SIG-M5 treated with dmso at 0.1 percent for 504 hours (cell line): ENCODE data around the gene STAT5B.
"Not testable (repeated sequence)": the region's sequence is repeated elsewhere in the genome, so short reads cannot be mapped to it uniquely, and the experiment has no call there.

Experiments used
- DNase-seq: peaks from one replicate; lab custom pipeline; 2025; ENCODE audit not compliant: unreplicated experiment; lab: John Stamatoyannopoulos, UW

STAT5B gene

GRCh38 chr17:42276359-42276608 is at the start of gene STAT5B:
Gene STAT5B (minus strand): TSS chr17:42276391. CDS start chr17:42232127, 44,264 bp downstream.
- peak; percentile 63 for DNase-seq

GRCh38 chr17:42325026-42325425 is 48.8 kb upstream of the STAT5B start:
- no peak for DNase-seq

GRCh38 chr17:42323268-42323773 is 47.1 kb upstream of the STAT5B start:
- DNase-seq: no peak

- DNase-seq: peak; percentile 89
These were observed 46.4 kb upstream of the STAT5B start for GRCh38 chr17:42322382-42323267.

GRCh38 chr17:42321555-42321954 is 45.4 kb upstream of the STAT5B start:
- DNase-seq: no peak

- DNase-seq: not testable (repeated sequence)
These were observed 41.8 kb upstream of the STAT5B start for GRCh38 chr17:42317967-42318366.

- no peak for DNase-seq
These were observed 41.2 kb upstream of the STAT5B start for GRCh38 chr17:42317266-42317845.

GRCh38 chr17:42316755-42317154 is 40.6 kb upstream of the STAT5B start:
- DNase-seq: no peak

GRCh38 chr17:42315402-42316156 is 39.4 kb upstream of the STAT5B start:
- DNase-seq: no peak

- DNase-seq: no peak
These were observed 37.8 kb upstream of the STAT5B start for GRCh38 chr17:42313773-42314566.

GRCh38 chr17:42313389-42313772 is 37.2 kb upstream of the STAT5B start:
- DNase-seq: no peak

GRCh38 chr17:42312285-42313130 is 36.3 kb upstream of the STAT5B start:
- DNase-seq: peak; percentile 79

GRCh38 chr17:42312035-42312284 is 35.8 kb upstream of the STAT5B start:
- no peak for DNase-seq

- DNase-seq: peak; percentile 87
These were observed 35.2 kb upstream of the STAT5B start for GRCh38 chr17:42311240-42312034.

GRCh38 chr17:42310787-42311215 is 34.6 kb upstream of the STAT5B start:
- no peak for DNase-seq

GRCh38 chr17:42309986-42310786 is 34.0 kb upstream of the STAT5B start:
- DNase-seq: no peak

- no peak for DNase-seq
These were observed 33.0 kb upstream of the STAT5B start for GRCh38 chr17:42309142-42309541.

- DNase-seq: no peak
These were observed 32.3 kb upstream of the STAT5B start for GRCh38 chr17:42308446-42308845.
